ENCODE data around the gene MYBPC3. TPM values are rescaled to one million over a fixed set of nuclear protein-coding genes. Genes with fewer than 3 reads are reported as not detected.

MYBPC3 gene
- total RNA-seq, 2 donors from 2014 or later, result 0.42 TPM; not detected in 1

DNA sequence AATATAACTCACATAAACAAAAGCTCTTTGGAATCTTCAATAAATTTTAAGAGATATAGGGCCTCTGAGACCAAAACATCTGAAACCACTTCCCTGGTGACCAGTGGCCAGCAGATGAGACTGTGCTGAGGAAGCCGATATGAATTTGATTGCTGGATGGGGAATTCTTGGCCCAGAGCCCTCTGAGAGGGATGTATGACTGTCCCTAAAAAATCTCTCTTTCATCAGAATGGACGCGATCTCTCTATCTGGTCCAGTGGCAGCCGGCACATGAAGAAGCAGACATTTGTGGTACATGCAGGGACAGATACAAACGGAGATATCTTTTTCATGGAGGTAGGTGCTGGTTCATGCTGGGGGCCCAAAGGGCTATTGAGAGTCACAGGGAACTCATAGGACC is 37.5 kb downstream of the MYBPC3 start:
- no peak for DNase-seq
- Histone ChIP-seq H3K9me3 (no peaks in the 10 kb centered on the region), H3K27ac (no peak overlapping the region), H3K4me1 (no peaks in the 10 kb centered on the region), H3K9ac (ENCODE audit: low read depth in 2 of 2, low read length in 2 of 2) (no peak overlapping the region), H3K27me3 (no peaks in the 10 kb centered on the region), H3K4me3 (no peak overlapping the region), H3K36me3 (peaks cover 8% of the 10 kb centered on the region)
- TF ChIP-seq, protein P1, sequence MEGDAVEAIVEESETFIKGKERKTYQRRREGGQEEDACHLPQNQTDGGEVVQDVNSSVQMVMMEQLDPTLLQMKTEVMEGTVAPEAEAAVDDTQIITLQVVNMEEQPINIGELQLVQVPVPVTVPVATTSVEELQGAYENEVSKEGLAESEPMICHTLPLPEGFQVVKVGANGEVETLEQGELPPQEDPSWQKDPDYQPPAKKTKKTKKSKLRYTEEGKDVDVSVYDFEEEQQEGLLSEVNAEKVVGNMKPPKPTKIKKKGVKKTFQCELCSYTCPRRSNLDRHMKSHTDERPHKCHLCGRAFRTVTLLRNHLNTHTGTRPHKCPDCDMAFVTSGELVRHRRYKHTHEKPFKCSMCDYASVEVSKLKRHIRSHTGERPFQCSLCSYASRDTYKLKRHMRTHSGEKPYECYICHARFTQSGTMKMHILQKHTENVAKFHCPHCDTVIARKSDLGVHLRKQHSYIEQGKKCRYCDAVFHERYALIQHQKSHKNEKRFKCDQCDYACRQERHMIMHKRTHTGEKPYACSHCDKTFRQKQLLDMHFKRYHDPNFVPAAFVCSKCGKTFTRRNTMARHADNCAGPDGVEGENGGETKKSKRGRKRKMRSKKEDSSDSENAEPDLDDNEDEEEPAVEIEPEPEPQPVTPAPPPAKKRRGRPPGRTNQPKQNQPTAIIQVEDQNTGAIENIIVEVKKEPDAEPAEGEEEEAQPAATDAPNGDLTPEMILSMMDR (IDR thresholded peaks at IDR 0.05), result no peak
- intact Hi-C loops (cut with DNase I), result no loop called here

DNA sequence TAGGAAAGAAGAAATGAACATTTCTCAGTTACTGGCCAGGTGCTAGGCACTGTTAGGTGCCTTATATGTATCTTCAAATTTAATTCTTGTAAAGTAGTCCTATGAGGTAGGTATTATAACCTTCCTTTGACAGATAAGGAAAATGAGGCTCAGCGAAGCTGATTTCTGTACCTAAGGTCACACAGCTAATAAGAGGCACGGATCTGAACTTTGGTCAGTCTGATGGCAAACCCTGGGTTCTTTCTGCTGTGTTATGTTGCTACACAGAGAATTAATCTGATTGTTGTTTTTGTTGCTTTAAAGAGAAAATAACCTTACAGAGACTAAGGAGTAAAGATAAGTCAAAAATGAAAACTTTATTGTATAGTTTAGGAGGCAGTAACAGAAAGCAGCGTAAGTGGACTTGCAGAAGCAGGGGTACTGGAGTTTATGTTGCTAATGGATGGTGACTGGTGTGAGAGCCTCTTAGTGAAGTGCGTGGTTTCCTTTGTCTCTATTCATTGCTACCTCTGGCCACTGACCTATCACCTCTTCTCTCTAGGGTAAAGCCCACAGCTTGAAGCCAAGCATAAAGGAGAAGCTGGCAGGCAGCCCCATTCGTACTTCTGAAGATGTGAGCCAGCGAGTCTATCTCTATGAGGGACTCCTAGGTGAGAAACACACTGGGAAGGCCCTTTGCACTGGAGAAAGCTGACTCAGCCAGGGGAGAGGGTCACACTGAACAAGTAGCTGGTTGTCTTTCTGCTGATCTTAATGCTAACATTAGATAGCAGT is 44.3 kb downstream of the MYBPC3 start:
- TF ChIP-seq, protein P1 (IDR thresholded peaks at IDR 0.05), result no peak
- DNase-seq, result no peak
- H3K9ac ChIP-seq (ENCODE audit: low read depth in 2 of 2, low read length in 2 of 2), result no peak overlapping the region
- H3K27me3 ChIP-seq, result no peaks in the 10 kb centered on the region
- H3K36me3 ChIP-seq, result peaks cover 22% of the 10 kb centered on the region
- H3K4me1 ChIP-seq, result no peaks in the 10 kb centered on the region
- intact Hi-C loops (cut with DNase I), result no loop called here
- H3K4me3 ChIP-seq, result no peak overlapping the region
- no peaks in the 10 kb centered on the region for H3K9me3 ChIP-seq
- H3K27ac ChIP-seq, result no peak overlapping the region

DNA sequence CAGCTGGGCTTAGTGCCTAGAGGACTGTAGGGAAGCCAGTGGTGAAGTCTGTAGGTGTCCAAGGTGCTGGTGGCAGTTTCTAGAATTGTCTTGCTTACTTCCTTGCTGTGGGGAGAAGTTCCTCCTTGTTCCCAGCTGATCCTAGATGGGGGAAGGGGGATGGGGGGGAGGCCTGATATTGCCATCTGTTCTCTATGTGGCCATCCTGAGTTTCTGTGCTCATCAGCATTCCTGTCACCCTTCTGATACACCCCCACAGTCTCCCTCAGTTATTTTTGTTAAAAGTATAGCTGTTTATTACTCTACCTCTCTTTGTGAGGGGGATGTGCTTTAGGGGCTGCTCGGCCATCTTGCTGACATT is 46.0 kb downstream of the MYBPC3 start:
- no peak for DNase-seq
- Histone ChIP-seq H3K4me3 (no peak overlapping the region), H3K9me3 (no peaks in the 10 kb centered on the region), H3K9ac (ENCODE audit: low read depth in 2 of 2, low read length in 2 of 2) (no peak overlapping the region), H3K27ac (no peak overlapping the region), H3K27me3 (no peaks in the 10 kb centered on the region), H3K36me3 (peaks cover 33% of the 10 kb centered on the region), H3K4me1 (no peaks in the 10 kb centered on the region)
- TF ChIP-seq, protein P1 (IDR thresholded peaks at IDR 0.05), result no peak
- intact Hi-C loops (cut with DNase I), result no loop called here

DNA sequence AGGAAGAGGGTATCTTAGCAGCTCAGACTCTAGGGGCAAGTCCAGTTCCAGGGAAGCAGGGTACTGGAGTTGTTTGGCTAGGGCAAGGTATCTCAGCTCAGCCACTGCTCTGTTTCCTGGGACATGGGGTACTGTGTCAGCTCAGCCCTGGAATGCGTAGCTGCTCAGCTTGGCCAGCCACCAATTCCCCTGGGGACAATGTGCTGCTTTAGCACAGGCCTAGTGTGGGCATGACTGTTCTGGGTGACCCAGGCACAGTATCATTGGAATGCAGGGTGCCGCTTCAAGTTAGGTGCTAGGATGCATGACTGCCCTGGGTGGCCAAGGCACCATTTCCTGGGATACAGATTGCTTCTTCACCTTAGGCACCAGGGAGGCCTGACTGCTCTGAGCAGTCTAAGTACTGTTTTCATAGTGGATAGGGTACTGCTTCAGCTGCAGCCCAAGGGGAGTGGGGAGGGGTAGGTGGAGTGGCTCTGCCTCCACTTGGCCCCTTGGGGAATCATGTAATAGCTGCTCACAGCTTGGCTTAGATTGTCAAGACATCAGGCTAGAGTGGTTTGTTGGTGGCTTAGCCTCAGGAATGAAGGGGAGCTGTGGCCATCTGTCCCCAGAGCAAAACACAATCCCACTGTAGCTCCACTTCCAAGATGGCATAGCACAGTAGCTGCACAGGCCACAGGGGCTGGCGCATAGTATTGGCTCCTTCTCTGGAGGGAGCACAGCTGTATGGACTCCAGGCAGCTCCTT is 46.6 kb downstream of the MYBPC3 start:
- intact Hi-C loops (cut with DNase I), result no loop called here
- Histone ChIP-seq H3K27me3 (no peaks in the 10 kb centered on the region), H3K9ac (ENCODE audit: low read depth in 2 of 2, low read length in 2 of 2) (no peak overlapping the region), H3K4me1 (no peaks in the 10 kb centered on the region), H3K27ac (no peak overlapping the region), H3K36me3 (peaks cover 36% of the 10 kb centered on the region), H3K9me3 (no peaks in the 10 kb centered on the region), H3K4me3 (no peak overlapping the region)
- DNase-seq, result no peak
- TF ChIP-seq, protein P1 (IDR thresholded peaks at IDR 0.05), result no peak

DNA sequence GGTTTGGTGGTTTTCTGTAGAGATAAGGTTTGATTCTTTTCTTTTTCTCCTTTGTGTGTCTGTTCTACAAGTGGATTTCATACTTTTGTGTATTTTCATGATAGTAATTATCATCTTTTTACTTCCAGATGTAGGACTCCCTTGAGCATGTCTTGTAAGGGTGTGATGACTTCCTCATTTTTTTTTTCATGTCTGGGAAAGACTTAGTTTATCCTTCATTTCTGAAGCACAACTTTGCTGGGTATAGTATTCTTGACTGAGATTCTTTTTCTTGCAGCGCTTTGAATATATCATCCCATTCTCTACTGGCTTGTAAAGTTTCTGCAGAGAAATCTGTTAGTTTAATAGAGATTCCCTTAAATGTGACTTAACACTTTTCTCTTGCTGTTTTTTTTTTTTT is 49.6 kb downstream of the MYBPC3 start:
- Histone ChIP-seq H3K27ac (no peak overlapping the region), H3K27me3 (no peaks in the 10 kb centered on the region), H3K4me3 (no peak overlapping the region), H3K9me3 (no peaks in the 10 kb centered on the region), H3K4me1 (no peaks in the 10 kb centered on the region), H3K9ac (ENCODE audit: low read depth in 2 of 2, low read length in 2 of 2) (no peak overlapping the region), H3K36me3 (peaks cover 46% of the 10 kb centered on the region)
- TF ChIP-seq, protein P1 (IDR thresholded peaks at IDR 0.05), result no peak
- intact Hi-C loops (cut with DNase I), result no loop called here
- DNase-seq, result no peak
